Measurements from ENCODE around the gene SCP2. TPM values are rescaled to one million over a fixed set of nuclear protein-coding genes. Genes with fewer than 3 reads are reported as not detected.

Gene SCP2
- total and polyA plus RNA-seq, 8 donors, result 45.7 to 110 (median 70.4) TPM

DNA sequence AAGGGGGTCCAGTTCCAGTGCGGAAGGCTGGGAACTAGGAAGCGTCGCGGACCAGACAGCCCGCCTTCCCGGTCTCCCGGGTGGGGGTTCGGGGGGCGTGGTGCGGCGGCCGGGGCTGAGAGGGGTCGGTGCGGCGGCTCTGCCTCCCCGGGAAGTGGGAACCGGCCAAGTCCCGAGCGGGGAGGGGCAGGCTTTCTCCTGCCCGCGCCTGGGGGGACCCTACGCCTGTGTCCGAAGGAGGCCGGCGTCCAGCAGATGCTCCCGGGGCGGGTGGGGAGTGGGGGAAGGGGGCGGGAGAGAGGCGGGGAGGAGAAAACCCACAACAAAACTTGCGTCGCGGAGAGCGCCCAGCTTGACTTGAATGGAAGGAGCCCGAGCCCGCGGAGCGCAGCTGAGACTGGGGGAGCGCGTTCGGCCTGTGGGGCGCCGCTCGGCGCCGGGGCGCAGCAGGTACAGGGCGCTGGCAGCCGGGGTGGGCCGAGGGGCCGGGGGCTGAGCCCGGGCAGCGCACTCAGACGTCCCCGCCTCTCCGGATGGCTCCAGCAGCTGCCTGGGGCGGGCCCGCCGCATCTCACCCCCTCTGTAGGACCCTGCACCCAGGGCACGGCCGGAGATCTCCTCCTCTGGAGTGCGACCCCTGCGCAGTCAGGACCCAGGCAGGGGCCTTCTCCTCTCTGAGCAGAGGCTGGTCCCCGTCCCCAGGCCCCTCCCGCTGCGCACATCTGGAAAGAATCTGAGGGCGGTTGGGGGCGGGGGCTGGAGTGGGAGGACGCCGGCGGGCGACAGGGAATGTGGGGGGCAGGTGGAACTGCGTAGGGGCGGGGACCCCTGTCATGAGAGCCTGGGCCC lies 135.0 kb downstream of the SCP2 start, which contains the start of gene PODN:
Gene PODN (plus strand): TSS at position 355 of the 849 bp plus-strand sequence. CDS start 7,643 bp downstream, outside the sequence.
- peak; percentile 54 to 68 (median 62) for ATAC-seq
- peak within 1 kb of the TSS in 2 of 4 donors; percentile 12 to 19 for H3K27ac ChIP-seq

DNA sequence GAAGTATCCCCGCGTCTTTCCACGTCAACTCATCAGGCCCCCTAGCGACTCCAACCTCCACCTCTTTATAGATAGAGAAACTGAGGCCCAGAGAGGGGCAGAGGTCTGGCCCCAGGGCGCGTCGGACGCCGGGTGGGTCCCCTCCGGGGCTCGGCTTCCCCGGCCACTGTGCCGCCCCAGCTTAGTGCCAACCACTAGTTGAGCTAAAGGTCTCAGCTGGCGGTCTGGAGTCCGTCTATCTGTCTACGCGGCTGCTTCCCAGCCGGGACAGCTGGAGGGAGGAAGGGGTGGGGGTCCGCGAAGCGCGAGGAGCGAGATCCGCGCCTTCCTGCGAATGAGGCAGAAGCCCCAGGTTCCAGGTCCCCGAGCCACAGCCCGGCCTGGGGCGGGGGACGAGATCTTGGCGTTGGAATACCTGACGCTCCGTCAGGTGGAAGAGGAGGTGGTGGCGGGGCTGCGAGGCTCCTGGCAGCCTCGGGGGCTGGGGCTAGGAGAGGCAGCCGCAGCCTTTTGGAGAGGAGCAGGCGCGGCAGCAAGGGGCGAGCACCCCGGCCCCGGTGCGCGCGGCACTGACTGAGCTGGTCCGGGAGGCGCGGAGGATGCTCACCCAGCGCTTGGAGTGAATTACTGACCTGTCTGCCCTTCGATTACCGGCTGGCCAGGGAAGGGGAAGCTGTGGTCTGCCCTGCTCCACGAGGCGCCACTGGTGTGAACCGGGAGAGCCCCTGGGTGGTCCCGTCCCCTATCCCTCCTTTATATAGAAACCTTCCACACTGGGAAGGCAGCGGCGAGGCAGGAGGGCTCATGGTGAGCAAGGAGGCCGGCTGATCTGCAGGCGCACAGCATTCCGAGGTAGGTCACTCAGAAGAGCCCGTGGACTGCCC lies 135.9 kb downstream of the SCP2 start:
- H3K4me1 ChIP-seq, result no peaks in the 10 kb centered on the region
- WGBS, 2 donors, result 26 to 30% methylated on average over 51 to 61 of the region's 61 CpGs
- ATAC-seq, result peak; percentile 25 to 44 (median 34)
- no peak overlapping the region for H3K27ac ChIP-seq
- H3K36me3 ChIP-seq, result no peaks in the 10 kb centered on the region
- H3K9me3 ChIP-seq, result no peaks in the 10 kb centered on the region
- TF ChIP-seq, protein P1, sequence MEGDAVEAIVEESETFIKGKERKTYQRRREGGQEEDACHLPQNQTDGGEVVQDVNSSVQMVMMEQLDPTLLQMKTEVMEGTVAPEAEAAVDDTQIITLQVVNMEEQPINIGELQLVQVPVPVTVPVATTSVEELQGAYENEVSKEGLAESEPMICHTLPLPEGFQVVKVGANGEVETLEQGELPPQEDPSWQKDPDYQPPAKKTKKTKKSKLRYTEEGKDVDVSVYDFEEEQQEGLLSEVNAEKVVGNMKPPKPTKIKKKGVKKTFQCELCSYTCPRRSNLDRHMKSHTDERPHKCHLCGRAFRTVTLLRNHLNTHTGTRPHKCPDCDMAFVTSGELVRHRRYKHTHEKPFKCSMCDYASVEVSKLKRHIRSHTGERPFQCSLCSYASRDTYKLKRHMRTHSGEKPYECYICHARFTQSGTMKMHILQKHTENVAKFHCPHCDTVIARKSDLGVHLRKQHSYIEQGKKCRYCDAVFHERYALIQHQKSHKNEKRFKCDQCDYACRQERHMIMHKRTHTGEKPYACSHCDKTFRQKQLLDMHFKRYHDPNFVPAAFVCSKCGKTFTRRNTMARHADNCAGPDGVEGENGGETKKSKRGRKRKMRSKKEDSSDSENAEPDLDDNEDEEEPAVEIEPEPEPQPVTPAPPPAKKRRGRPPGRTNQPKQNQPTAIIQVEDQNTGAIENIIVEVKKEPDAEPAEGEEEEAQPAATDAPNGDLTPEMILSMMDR (IDR thresholded peaks at IDR 0.05), result no peak
- H3K27me3 ChIP-seq, result no peaks in the 10 kb centered on the region
- no peak for FAIRE-seq
- peak overlapping the region; percentile 15 to 59 (median 46) for H3K4me3 ChIP-seq
- intact Hi-C loops (cut with DNase I), result no loop called here
- peak in 2 of 6 donors; percentile 60 to 70 for DNase-seq

More for the DNA sequence above, 135.0 kb downstream of the SCP2 start, which contains the start of gene PODN:
- WGBS, 2 donors, result 2% methylated on average over 44 to 73 of the region's 73 CpGs
- TF ChIP-seq, protein P1 (IDR thresholded peaks at IDR 0.05), result no peak
- H3K27me3 ChIP-seq, result no peaks in the 10 kb centered on the region
- H3K4me3 ChIP-seq, result peak within 1 kb of the TSS; percentile 15 to 59 (median 46)
- intact Hi-C loops (cut with DNase I), result no loop called here
- no peaks in the 10 kb centered on the region for H3K4me1 ChIP-seq
- DNase-seq (peak in 2 of 6 donors; percentile 65 to 67), FAIRE-seq (no peak)
- H3K9me3 ChIP-seq, result no peaks in the 10 kb centered on the region
- no peaks in the 10 kb centered on the region for H3K36me3 ChIP-seq

DNA sequence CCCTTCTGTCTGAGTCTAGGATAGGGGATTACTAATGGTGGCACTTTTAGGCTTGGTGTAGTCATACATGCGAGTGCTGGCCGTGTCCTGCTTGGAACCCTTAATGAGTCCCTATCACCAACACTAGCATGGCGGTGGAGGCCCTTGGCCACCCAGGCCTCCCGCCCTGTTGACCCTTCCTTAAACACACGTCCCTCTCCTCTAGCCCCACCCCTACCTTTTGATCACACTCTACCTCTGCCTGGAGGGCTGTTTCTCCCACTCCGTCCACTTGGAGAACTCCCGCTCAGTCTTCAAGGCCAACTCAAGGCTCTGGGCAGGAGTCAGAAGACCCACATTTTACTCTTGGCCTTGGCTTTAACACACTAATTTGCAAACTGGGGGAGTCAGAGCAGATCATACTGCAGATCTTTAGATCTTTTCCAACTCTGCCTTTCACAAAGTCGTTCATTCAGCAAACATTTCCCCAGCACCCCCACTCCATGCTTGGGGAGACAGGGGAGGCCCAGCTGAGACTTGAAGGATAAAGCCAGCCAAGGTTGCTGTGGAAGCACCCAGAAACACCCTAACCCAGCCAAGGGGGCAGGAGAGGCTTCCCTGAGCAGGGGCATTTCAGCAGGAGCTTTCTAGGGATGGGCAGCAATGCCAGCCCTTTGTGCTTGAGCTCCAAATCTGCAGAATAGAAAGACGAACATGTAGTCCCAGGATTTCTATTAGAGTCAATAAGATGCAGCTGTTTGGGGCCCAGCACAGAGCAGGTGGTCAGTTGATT lies 136.9 kb downstream of the SCP2 start:
- 90 to 93% methylated on average over 9 of the region's 9 CpGs for WGBS, 2 donors
- intact Hi-C loops (cut with DNase I), result no loop called here
- ATAC-seq (no peak), DNase-seq (no peak), FAIRE-seq (no peak)
- H3K27ac ChIP-seq, result no peak overlapping the region
- TF ChIP-seq, protein P1 (IDR thresholded peaks at IDR 0.05), result no peak
- no peaks in the 10 kb centered on the region for H3K4me1 ChIP-seq
- no peaks in the 10 kb centered on the region for H3K27me3 ChIP-seq
- H3K36me3 ChIP-seq, result no peaks in the 10 kb centered on the region
- H3K9me3 ChIP-seq, result no peaks in the 10 kb centered on the region
- H3K4me3 ChIP-seq, result no peak overlapping the region

DNA sequence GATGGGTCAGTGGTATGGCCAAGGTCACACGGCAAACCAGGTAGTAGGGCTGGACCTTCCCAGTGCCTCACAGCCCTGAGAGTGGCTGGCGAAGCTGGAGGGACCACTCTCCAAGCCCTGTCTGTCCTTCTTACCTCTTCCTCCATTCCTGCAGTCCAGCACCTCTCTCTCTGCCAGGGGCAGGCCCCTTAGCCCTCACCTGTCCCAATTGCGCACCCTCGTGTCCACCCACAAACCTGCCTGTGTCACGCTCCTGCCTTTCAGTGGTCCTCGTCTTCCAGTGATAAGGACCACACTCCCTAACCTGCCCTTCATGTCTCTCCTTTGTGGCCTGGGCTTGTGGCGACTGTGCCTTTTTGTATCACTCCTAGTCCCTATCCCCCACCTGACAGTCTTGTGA lies 138.3 kb downstream of the SCP2 start:
- intact Hi-C loops (cut with DNase I), result no loop called here
- no peak for ATAC-seq
- Histone ChIP-seq H3K27ac (no peak overlapping the region), H3K27me3 (no peaks in the 10 kb centered on the region), H3K4me3 (no peak overlapping the region), H3K4me1 (no peaks in the 10 kb centered on the region), H3K36me3 (no peaks in the 10 kb centered on the region), H3K9me3 (no peaks in the 10 kb centered on the region)
- WGBS, 2 donors, result 87 to 94% methylated on average over 7 of the region's 7 CpGs
- no peak for FAIRE-seq
- TF ChIP-seq, protein P1 (IDR thresholded peaks at IDR 0.05), result no peak
- DNase-seq, result peak in 2 of 6 donors; percentile 16 to 25

All from pancreas (tissue), 10 donors.